IMR-90 (cell line): ENCODE data around the gene NEK4. TPM values are rescaled to one million over a fixed set of nuclear protein-coding genes. Genes with fewer than 3 reads are reported as not detected.

Experiments used
- ATAC-seq: fragments of 200-7000 bp; cut with Tn5 transposase; 2 replicates; pipeline ENCODE4 v1.9.1; 2020; ENCODE audit warnings: low read depth, mild to moderate bottlenecking, moderate library complexity
- BruUV-seq: library from RNA; stranded (reverse); fragments of 400-500 nt; replicated peaks from 2 replicates; lab custom pipeline; 2021; lab: Mats Ljungman, UMichigan
- CTCF ChIA-PET: fragments of 300-600 bp; formaldehyde crosslinking; extraction: SDS; loops from one replicate; lab custom pipeline; 2021; ENCODE audit warnings: antibody characterized with exemption; lab: Yijun Ruan, JAX
- POLR2A ChIA-PET: fragments of 300-600 bp; sonication (Branson Sonifier 250); formaldehyde crosslinking; loops from one replicate; lab custom pipeline; 2022; ENCODE audit warnings: antibody characterized with exemption; ENCODE audit not compliant: unreplicated experiment; lab: Charles Lee
- DNase-seq: peaks from one replicate; pipeline ENCODE4 v3.0.0; 2013
- H2AFZ ChIP-seq: replicated peaks from 2 replicates; pipeline ENCODE3; 2013; ENCODE audit warnings: low read length, mild to moderate bottlenecking; ENCODE audit not compliant: poor library complexity
- H2AK5ac ChIP-seq: 2 replicates; pipeline ENCODE4 v1.6.1; 2013; ENCODE audit warnings: low read depth, low read length, inconsistent platforms
- H2AK9ac ChIP-seq: replicated peaks from 2 replicates; pipeline ENCODE3; 2013; ENCODE audit warnings: mild to moderate bottlenecking, low read depth, low read length, moderate library complexity; ENCODE audit not compliant: poor library complexity
- H2BK120ac ChIP-seq: 2 replicates; pipeline ENCODE4 v1.6.1; 2013; ENCODE audit warnings: low read depth, low read length, inconsistent platforms
- H2BK15ac ChIP-seq: 3 replicates; pipeline ENCODE4 v1.6.1; 2013; ENCODE audit warnings: low read depth, low read length, inconsistent platforms
- H2BK20ac ChIP-seq: 2 replicates; pipeline ENCODE4 v1.6.1; 2013; ENCODE audit warnings: low read depth, mild to moderate bottlenecking, inconsistent platforms, low read length, moderate library complexity
- H2BK5ac ChIP-seq: 2 replicates; pipeline ENCODE4 v1.6.1; 2013; ENCODE audit warnings: mild to moderate bottlenecking, low read depth, low read length, inconsistent platforms; ENCODE audit not compliant: poor library complexity, severe bottlenecking
- H3K14ac ChIP-seq: replicated peaks from 2 replicates; pipeline ENCODE4 v1.6.1; 2013; ENCODE audit warnings: low read depth, low read length, inconsistent platforms
- H3K18ac ChIP-seq: 2 replicates; pipeline ENCODE4 v1.6.1; 2013; ENCODE audit warnings: low read depth, low read length, control low read depth
- H3K23ac ChIP-seq: 2 replicates; pipeline ENCODE4 v1.6.1; 2013; ENCODE audit warnings: low read depth, low read length, inconsistent platforms
- H3K27ac ChIP-seq: 2 replicates; pipeline ENCODE4 v1.5.1; 2013; ENCODE audit warnings: mild to moderate bottlenecking, control low read depth, low read length; ENCODE audit not compliant: insufficient read depth
- H3K27me3 ChIP-seq: 2 replicates; pipeline ENCODE4 v1.6.1; 2013; ENCODE audit warnings: low read length; ENCODE audit not compliant: control insufficient read depth, insufficient read depth
- H3K36me3 ChIP-seq: 2 replicates; pipeline ENCODE4 v1.6.1; 2013; ENCODE audit warnings: low read length, mixed read lengths; ENCODE audit not compliant: control insufficient read depth, insufficient read depth
- H3K4ac ChIP-seq: 2 replicates; pipeline ENCODE4 v1.6.1; 2013; ENCODE audit warnings: low read depth, low read length, inconsistent platforms
- H3K4me1 ChIP-seq: 2 replicates; pipeline ENCODE4 v1.6.1; 2013; ENCODE audit warnings: low read length, mixed read lengths; ENCODE audit not compliant: control insufficient read depth, insufficient read depth
- H3K4me2 ChIP-seq: 2 replicates; pipeline ENCODE4 v1.6.1; 2013; ENCODE audit warnings: low read depth, mild to moderate bottlenecking, control low read depth, low read length, moderate library complexity
- H3K4me3 ChIP-seq: 2 replicates; pipeline ENCODE4 v1.5.1; 2013; ENCODE audit warnings: low read depth, mild to moderate bottlenecking, control low read depth, low read length, moderate library complexity; ENCODE audit not compliant: insufficient read depth
- H3K56ac ChIP-seq: 2 replicates; pipeline ENCODE4 v1.6.1; 2013; ENCODE audit warnings: low read length, inconsistent platforms; ENCODE audit not compliant: insufficient read depth; ENCODE audit errors: extremely low read depth
- H3K79me1 ChIP-seq, 2 experiments: 2 replicates each; pipeline ENCODE4 v1.6.1; 2013; ENCODE audit warnings: low read length in 2 of 2, inconsistent platforms in 1 of 2, low read depth in 1 of 2
- H3K9ac ChIP-seq: 2 replicates; pipeline ENCODE4 v1.6.1; 2013; ENCODE audit warnings: low read depth, low read length, control low read depth
- H3K9me1 ChIP-seq: 2 replicates; pipeline ENCODE4 v1.6.1; 2013; ENCODE audit warnings: low read length, inconsistent platforms; ENCODE audit not compliant: insufficient read depth
- H3K9me3 ChIP-seq: 2 replicates; pipeline ENCODE4 v1.6.1; 2013; ENCODE audit warnings: low read length; ENCODE audit not compliant: control insufficient read depth, insufficient read depth
- H4K20me1 ChIP-seq: 2 replicates; pipeline ENCODE4 v1.6.1; 2013; ENCODE audit warnings: low read length, inconsistent platforms; ENCODE audit not compliant: insufficient read depth
- H4K5ac ChIP-seq: 2 replicates; pipeline ENCODE4 v1.6.1; 2013; ENCODE audit warnings: mild to moderate bottlenecking, low read depth, low read length, control low read depth
- H4K8ac ChIP-seq, 2 experiments: 2 replicates each; pipeline ENCODE4 v1.6.1; 2013; ENCODE audit warnings: low read depth in 2 of 2, low read length in 2 of 2, control low read depth in 1 of 2, inconsistent platforms in 1 of 2
- H4K91ac ChIP-seq: 2 replicates; pipeline ENCODE4 v1.6.1; 2013; ENCODE audit warnings: low read depth, low read length, inconsistent platforms; ENCODE audit not compliant: insufficient read depth
- BHLHE40 ChIP-seq: fragments of 150-350 bp; IDR thresholded peaks from 2 replicates; pipeline ENCODE4 v1.6.1; 2016; ENCODE audit warnings: mild to moderate bottlenecking, low read depth, low read length
- CEBPB ChIP-seq: IDR thresholded peaks from 2 replicates; pipeline ENCODE4 v1.6.1; 2012; ENCODE audit warnings: low read depth, low read length, improper control_type of control experiment
- CHD1 ChIP-seq: IDR thresholded peaks from 2 replicates; pipeline ENCODE4 v1.6.1; 2012; ENCODE audit warnings: low read depth, low read length, improper control_type of control experiment
- FOS ChIP-seq: fragments of 150-350 bp; IDR thresholded peaks from 2 replicates; pipeline ENCODE4 v1.6.1; 2016; ENCODE audit warnings: low read depth, low read length
- MAFK ChIP-seq: IDR thresholded peaks from 2 replicates; pipeline ENCODE4 v1.6.1; 2012; ENCODE audit warnings: low read depth, low read length, improper control_type of control experiment
- MXI1 ChIP-seq: IDR thresholded peaks from 2 replicates; pipeline ENCODE4 v1.6.1; 2012; ENCODE audit warnings: low read depth, mild to moderate bottlenecking, low read length, moderate library complexity, borderline replicate concordance
- NFE2L2 ChIP-seq: fragments of 150-350 bp; IDR thresholded peaks from 2 replicates; pipeline ENCODE4 v1.6.1; 2016; ENCODE audit warnings: low read depth, mild to moderate bottlenecking, low read length
- POLR2A ChIP-seq: IDR thresholded peaks from 2 replicates; pipeline ENCODE4 v1.6.1; 2012; ENCODE audit warnings: mild to moderate bottlenecking, low read depth, low read length
- RAD21 ChIP-seq: IDR thresholded peaks from 2 replicates; pipeline ENCODE4 v1.6.1; 2012; ENCODE audit warnings: low read length, improper control_type of control experiment
- RCOR1 ChIP-seq: IDR thresholded peaks from 2 replicates; pipeline ENCODE4 v1.6.1; 2012; ENCODE audit warnings: mild to moderate bottlenecking, low read length, improper control_type of control experiment; ENCODE audit not compliant: insufficient replicate concordance
- SMC3 ChIP-seq: fragments of 150-350 bp; IDR thresholded peaks from 2 replicates; pipeline ENCODE4 v1.6.1; 2016; ENCODE audit warnings: low read depth, mild to moderate bottlenecking, antibody characterized with exemption, low read length, moderate library complexity
- WGBS, 2 experiments: methylation state at CpG; one replicate each; pipeline versions ENCODE4 v1.1.5 to v1.1.7; 2013; ENCODE audit warnings: missing lambda C conversion rate in 2 of 2; ENCODE audit not compliant: insufficient read length in 1 of 2; ENCODE audit errors: extremely low coverage in 2 of 2; 5-methylcytosine and 5-hydroxymethylcytosine counted together
- dilution Hi-C: fragments of 300-500 bp; cut with HindIII; formaldehyde crosslinking; loops from one replicate; pipeline ENCODE4 v1.14.3; 2018; ENCODE audit warnings: low sequenced_read_pairs; ENCODE audit not compliant: unreplicated experiment
- in situ Hi-C: fragments of 300-500 bp; cut with MboI; formaldehyde crosslinking; loops from 3 replicates; pipeline ENCODE4 v1.14.3; 2019; ENCODE audit warnings: low sequenced_read_pairs, inconsistent platforms, mixed read lengths
- intact Hi-C: fragments of 100-400 bp; cut with micrococcal nuclease; formaldehyde crosslinking; loops from 2 replicates; pipeline ENCODE4 v1.10.0; 2022
- polyA plus RNA-seq, 3 experiments: library from polyadenylated mRNA; depleted of rRNA; stranded (reverse); fragments of >200 nt; gene quantifications; 2 replicates each; pipeline ENCODE4 v1.2.3, GENCODE V29; 2012; ENCODE audit warnings: low replicate concordance in 1 of 3
- total RNA-seq: library from RNA; depleted of rRNA; stranded (reverse); fragments of >200 nt; gene quantifications from 2 replicates; pipeline ENCODE4 v1.2.3, GENCODE V29; 2012
- TF ChIP-seq, protein P1 (sequence below): fragments of 150-350 bp; IDR thresholded peaks from 2 replicates; pipeline ENCODE4 v1.6.1; 2017; ENCODE audit warnings: mild to moderate bottlenecking, antibody characterized with exemption, low read length, low read depth

The NEK4 gene
- total and polyA plus RNA-seq, 2 of the 4 experiments (the other 2 are of a cell fraction) = 10.3 to 24.7 TPM

DNA sequence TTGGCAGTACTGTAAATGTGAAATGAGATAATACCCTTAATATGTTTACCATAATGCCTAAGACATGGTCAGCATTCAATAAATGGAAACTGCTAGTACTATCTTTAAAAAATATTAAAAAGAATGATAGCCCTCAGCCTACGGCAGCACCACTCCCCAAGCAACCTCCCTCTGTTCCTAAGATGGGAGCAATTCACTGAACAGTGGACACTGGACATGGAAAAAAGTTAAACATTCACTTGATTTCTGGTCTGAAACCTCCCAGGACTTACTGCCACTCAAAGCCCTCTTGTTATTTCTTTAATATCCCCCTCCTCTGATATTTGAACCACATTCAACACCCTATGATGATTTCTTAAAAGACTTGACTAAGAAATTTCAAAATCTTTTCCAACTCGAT lies 27.0 kb downstream of the NEK4 start:
- Histone ChIP-seq H3K18ac (no peak overlapping the region), H3K4ac (no peak overlapping the region), H3K9me3 (no peaks in the 10 kb centered on the region), H3K9me1 (no peaks in the 10 kb centered on the region), H3K14ac (no peak overlapping the region), H3K23ac (no peak overlapping the region), H3K56ac (no peak overlapping the region), H3K4me3 (no peak overlapping the region), H2AK9ac (no peak overlapping the region), H2AK5ac (no peak overlapping the region), H4K91ac (no peak overlapping the region), H3K27me3 (no peaks in the 10 kb centered on the region), H4K5ac (no peak overlapping the region), H3K4me1 (no peaks in the 10 kb centered on the region), H3K27ac (no peak overlapping the region), H2BK15ac (no peak overlapping the region), H2BK20ac (no peak overlapping the region), H3K36me3 (peaks cover 31% of the 10 kb centered on the region), H4K20me1 (no peaks in the 10 kb centered on the region), H3K4me2 (no peak overlapping the region), H2AFZ (no peak overlapping the region), H3K9ac (no peak overlapping the region), H3K79me1 (no peaks in the 10 kb centered on the region), H2BK5ac (no peak overlapping the region), H4K8ac (no peak overlapping the region), H2BK120ac (no peak overlapping the region)
- intact Hi-C loops = loop anchor here (1.0 to 5.0 kb wide), 3 partner anchors 77 to 244 kb away; no protein-coding TSS in a partner anchor
- TF ChIP-seq RCOR1 (no peak), SMC3 (no peak), CEBPB (no peak), RAD21 (no peak), MAFK (no peak), BHLHE40 (no peak), MXI1 (no peak), POLR2A (no peak), CHD1 (no peak), NFE2L2 (no peak), FOS (no peak)
- TF ChIP-seq, protein P1, sequence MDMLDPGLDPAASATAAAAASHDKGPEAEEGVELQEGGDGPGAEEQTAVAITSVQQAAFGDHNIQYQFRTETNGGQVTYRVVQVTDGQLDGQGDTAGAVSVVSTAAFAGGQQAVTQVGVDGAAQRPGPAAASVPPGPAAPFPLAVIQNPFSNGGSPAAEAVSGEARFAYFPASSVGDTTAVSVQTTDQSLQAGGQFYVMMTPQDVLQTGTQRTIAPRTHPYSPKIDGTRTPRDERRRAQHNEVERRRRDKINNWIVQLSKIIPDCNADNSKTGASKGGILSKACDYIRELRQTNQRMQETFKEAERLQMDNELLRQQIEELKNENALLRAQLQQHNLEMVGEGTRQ = no peak
- no peak for ATAC-seq
- dilution Hi-C loops = no loop called here
- POLR2A ChIA-PET = no interaction called here
- in situ Hi-C loops = loop anchor here (10.0 kb wide), 1 partner anchor 331 kb away; no protein-coding TSS in a partner anchor
- CTCF ChIA-PET = no interaction called here
- DNase-seq = no peak
- no CpG with 5 or more reads among the region's 2 CpGs for WGBS, 2 experiments
- BruUV-seq = no TSS peak
